Epithelial cell of proximal tubule (primary cell): Measurements from ENCODE around the gene ECM2. TPM values are rescaled to one million over a fixed set of nuclear protein-coding genes. Genes with fewer than 3 reads are reported as not detected.

Source experiments
- DNase-seq: peaks from one replicate; pipeline ENCODE4 v3.0.0-alpha.2; 2011; ENCODE audit warnings: low read depth
- H3K4me3 ChIP-seq: 2 replicates; pipeline ENCODE4 v1.5.1; 2011; ENCODE audit warnings: low read depth, mild to moderate bottlenecking, low read length
- total RNA-seq: library from RNA; depleted of rRNA; stranded (reverse); fragments of >200 nt; gene quantifications from 2 replicates; pipeline ENCODE4 v1.2.3, GENCODE V29; 2015
- TF ChIP-seq, protein P1 (sequence below): conservative IDR thresholded peaks from 2 replicates; pipeline ENCODE4 v1.5.1; 2012; ENCODE audit warnings: low read depth, mild to moderate bottlenecking, low read length

ECM2 gene
- total RNA-seq, 1 donor from 2014 or later = not detected

DNA sequence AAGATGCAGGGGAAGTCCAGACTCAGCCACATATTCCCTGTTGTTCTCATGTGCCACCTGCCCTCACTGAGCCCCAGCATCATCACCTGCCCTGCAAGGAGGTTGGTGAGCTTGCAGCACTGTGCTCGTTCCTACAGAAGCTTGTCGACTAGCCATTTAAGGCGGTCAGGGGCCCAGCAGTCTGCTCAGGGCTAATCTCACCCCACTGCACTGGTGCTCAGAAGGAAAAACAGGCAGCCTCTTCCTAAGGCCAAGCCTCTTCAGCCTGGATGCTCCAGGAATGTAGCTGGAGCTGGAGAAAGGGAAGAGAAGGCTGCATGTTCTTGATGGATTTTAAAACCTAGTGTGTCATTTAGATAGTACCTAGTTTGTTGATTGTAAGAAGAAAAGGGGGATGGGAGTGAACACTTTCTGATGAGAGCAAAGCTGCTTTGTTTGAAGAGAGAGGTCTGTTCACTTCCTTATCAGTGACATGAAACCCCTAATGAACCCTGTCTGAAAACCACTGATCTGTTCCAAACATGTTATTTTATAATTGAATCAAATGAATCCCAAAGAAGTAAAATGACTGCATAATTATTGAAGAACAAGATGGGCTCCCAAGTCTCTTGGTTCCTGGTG is 42.9 kb downstream of the ECM2 start:
- no peak overlapping the region for H3K4me3 ChIP-seq
- DNase-seq = no peak
- TF ChIP-seq, protein P1, sequence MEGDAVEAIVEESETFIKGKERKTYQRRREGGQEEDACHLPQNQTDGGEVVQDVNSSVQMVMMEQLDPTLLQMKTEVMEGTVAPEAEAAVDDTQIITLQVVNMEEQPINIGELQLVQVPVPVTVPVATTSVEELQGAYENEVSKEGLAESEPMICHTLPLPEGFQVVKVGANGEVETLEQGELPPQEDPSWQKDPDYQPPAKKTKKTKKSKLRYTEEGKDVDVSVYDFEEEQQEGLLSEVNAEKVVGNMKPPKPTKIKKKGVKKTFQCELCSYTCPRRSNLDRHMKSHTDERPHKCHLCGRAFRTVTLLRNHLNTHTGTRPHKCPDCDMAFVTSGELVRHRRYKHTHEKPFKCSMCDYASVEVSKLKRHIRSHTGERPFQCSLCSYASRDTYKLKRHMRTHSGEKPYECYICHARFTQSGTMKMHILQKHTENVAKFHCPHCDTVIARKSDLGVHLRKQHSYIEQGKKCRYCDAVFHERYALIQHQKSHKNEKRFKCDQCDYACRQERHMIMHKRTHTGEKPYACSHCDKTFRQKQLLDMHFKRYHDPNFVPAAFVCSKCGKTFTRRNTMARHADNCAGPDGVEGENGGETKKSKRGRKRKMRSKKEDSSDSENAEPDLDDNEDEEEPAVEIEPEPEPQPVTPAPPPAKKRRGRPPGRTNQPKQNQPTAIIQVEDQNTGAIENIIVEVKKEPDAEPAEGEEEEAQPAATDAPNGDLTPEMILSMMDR = no peak

DNA sequence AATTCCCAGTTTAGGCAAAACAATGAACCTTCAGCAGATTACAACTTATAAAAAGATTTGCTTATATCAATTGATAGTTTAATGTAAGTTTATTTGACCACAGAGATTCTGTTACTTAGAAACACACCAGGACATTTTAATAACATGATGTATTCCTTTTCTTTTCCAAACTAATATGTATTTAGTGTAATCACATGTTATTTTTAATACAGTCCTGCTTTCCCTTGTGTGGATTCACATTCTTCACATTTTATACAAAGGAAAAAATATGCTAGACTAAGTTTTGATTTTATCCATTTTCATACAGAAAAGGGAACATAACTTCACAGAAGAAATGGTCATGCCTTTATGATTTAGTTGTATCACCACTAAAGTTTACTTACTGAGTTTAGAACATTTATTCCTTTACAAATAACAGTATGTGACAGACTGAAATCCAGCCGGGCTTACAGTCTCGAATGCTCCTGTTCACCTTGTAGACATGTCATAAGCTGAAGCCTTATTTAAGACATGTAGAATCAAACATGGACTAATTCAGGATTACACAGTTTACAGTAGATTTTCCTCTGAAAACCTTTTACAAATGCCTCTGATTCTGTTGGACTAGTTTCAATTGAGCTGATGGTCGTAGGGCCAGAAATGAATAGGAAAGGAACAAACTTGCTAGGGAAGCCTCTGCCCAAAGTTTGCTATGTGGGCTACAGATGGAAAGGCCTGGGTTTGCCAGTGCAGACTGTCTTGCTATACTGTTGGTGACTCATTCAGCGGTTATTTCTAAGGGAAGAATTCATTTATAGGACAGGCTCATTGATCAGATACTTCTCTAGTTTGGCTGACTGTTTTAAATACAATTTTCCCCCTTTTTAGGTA is 46.9 kb downstream of the ECM2 start:
- TF ChIP-seq, protein P1 = no peak

DNA sequence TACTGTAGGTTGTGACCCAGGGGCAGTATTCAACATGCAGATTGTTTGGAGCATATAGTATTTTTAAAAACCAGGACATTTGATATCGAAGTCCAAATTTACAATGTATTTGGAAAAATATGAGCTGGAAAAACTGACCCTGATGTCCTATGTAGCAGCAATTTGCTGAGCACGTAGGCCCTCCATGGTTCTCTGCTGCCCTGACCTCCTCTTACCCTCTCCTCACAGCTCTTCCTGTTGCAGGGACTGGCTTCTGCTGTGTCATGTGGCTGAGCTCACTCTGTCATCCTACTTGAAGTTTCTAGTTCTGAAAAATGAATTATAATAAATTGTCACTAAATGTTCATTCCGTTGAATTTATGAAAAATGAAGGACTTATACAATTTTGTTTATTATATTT is 49.4 kb downstream of the ECM2 start:
- TF ChIP-seq, protein P1 = no peak
- DNase-seq = no peak
- H3K4me3 ChIP-seq = no peak overlapping the region

More for the DNA sequence above, 46.9 kb downstream of the ECM2 start:
- no peak overlapping the region for H3K4me3 ChIP-seq
- no peak for DNase-seq

DNA sequence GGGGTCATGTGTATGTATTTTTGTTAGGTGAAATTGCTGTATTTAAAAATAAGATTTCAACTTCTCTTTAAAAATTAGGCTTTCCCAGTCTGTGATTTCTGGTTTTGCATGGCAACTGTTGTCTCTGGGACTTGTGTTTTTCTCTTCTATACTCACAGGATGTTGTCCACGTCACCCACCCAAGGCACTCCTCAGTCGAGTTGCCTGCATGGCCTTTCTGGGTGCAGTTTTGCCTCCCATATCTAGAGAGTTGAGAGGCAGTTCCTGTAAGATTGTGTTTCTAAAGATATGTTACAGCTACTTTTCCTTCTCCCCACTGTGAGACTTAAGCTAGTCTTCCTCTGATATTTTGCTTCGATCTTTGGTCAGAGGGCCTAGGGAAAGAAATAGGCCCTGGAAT is 51.2 kb downstream of the ECM2 start:
- TF ChIP-seq, protein P1 = no peak
- DNase-seq = no peak
- H3K4me3 ChIP-seq = no peak overlapping the region

DNA sequence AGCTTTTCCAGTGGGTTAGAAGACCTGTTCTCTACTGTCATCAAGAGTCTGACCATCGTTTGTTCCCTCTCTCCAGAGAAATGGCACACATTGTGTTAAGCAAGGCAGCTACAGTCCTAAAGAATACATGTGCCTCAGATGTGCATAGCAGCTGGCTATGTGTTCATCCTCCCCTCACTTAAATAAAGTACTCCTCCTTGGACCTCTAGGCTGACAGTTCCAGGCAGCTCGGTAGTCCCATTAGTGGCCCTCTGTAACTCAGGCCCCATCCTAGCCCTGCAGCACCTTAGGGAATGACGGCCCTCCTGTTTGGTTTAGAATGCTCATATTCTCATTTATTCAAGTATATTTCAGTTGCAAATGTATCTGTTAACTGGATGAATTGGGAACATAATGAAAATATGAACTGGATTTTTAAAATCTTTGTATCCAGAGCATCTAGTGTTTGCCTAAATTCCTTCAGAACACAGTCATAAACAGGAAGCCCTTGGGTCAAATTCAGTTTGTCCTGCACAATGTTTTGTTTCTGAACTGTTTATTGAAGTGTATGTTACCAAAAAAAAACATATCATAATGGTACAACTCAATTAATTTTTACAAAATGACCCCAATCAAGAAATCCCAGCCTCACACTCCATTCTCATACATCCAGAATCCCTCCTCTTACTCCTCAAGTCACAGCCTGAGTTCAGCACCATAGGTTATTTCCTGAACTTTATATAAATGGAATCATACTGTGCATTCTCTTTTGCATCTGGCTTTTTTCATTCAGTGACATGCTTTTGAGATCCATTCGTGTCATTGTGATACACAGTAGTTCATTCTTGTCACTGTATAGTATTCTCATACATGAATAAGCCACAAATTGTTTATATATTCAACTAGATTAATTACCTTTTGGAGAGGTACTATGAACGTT is 51.9 kb downstream of the ECM2 start:
- TF ChIP-seq, protein P1 = no peak

DNA sequence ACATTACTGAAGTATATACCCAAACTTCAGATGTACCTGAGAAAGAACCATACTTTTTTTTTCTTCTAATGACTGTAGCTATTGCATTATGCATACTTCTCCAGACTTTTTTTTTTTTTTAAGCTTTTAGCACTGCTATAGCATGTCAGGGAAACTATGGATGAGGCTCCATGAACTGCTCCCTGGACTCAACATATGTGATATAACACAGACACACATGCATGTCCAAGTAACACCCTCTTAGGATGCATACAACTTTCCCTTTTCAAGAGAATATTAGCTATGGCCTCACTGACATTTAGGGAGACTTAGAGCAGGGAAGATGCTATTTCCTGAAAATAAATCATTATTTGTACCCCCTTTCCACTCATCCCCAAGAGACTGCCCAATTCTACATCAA is 53.0 kb downstream of the ECM2 start:
- no peak for DNase-seq
- no peak overlapping the region for H3K4me3 ChIP-seq
- TF ChIP-seq, protein P1 = no peak

More for the DNA sequence above, 51.9 kb downstream of the ECM2 start:
- no peak for DNase-seq
- H3K4me3 ChIP-seq = no peak overlapping the region
